COLO829 (cell line): ENCODE results near the gene AGAP1.
"Not testable (repeated sequence)": the region's sequence is repeated elsewhere in the genome, so short reads cannot be mapped to it uniquely, and the experiment has no call there.

ENCODE experiments used
- DNase-seq: peaks from one replicate; pipeline ENCODE4 v3.0.0; 2012; ENCODE audit warnings: low spot score

AGAP1 gene

GRCh38 chr2:236065314-236066160 is 571.7 kb downstream of the AGAP1 start:
- no peak for DNase-seq

GRCh38 chr2:236070236-236070635 is 576.4 kb downstream of the AGAP1 start:
- no peak for DNase-seq

DNA sequence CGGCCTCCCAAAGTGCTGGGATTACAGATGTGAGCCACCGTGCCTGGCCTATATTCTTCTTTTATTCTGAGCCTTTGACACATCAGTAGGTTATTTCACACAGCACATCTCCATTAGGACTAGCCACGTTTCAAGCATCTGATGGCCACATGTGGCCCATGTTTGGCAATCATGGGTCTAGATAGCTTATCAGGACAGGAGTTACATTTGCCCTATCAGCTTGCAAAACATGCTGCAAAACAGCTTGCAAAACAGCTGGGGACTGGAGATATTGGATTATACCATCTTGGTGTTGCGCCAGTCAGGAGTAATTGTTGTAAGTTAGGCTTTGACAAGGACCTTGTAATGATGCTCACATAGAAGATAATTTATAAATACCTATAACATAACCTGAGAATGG is 579.4 kb downstream of the AGAP1 start:
- no peak for DNase-seq

GRCh38 chr2:236073867-236074655 is 580.2 kb downstream of the AGAP1 start:
- no peak for DNase-seq

DNA sequence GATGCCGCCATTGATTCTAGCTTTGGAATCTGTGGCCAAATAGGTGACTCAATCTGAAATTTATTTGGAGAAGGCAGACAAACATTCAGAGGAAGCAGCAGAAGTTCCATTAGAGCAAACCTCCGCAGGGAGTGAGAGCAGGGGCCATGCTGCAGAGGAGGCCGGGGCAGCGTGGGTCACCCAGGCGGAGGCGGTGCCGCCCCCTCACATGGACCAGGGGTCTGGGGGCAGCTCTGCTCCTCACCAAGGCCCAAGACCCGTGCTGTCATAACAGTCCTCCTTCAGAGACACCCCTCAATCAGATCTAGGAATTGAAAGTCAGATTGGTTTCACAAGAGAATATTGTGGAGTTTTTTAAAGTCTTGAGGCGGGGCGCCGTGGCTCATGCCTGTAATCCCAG is 582.0 kb downstream of the AGAP1 start:
- no peak for DNase-seq

- DNase-seq = peak; percentile 37
These were observed 584.7 kb downstream of the AGAP1 start for GRCh38 chr2:236078297-236079255.

DNA sequence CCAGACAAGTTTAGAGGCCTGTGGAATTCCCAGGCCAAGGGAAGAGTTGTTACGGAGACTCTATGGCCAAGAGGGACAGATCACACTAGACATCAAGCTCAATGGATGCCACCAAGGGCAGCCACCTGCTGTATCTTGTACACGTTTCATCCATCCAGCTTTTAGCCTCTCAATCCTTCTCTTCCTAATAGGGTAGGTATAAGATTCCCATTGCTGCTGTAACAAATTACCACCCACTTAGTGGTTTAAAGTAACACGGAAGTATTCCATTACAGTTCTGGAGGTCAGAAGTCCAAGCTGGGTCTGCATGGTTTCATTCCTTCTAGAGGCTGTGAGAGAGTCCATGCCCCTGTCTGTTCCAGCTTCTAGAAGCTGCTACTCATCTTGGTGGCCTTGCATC is 586.6 kb downstream of the AGAP1 start:
- DNase-seq = no peak

DNA sequence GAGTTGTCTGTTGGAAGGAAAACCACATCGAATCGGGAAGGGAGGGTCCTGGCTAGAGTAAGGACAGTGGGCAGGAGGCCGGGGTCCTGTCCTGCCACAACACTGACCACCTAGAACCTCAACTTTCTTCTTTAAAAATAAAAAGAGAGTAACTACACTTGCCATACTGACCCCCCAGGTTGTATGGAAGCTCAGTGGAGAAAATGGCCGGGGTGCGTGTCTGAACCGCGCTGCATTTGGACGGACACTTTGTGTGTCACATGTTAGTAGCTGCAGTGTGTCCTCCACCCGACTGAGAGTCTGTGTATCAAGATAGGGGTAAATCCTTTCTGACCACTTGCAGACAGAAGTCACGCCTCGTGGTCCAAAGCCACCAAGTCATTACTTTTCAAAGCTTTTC is 587.3 kb downstream of the AGAP1 start:
- DNase-seq = no peak

GRCh38 chr2:236082061-236082460 is 588.2 kb downstream of the AGAP1 start:
- DNase-seq = no peak

DNA sequence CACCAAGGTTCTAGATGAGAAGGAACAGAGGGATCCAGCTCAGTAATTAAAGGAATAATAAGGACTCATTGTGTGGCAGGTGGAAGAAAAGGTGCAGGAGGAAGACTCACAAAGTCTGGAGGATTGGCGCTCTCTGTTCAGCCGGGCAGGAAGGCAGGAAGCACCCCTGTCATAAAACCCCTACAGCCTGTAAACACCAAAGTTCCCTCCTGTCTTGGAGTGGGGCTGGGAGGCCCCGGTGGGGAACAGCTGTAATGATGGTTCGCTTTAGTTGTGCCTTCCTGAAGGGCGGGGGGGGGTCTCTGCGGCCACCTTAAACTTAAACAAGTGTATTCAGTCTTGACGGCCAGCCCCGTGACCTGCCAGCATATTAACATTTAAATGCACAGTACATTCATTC is 590.1 kb downstream of the AGAP1 start:
- no peak for DNase-seq

DNA sequence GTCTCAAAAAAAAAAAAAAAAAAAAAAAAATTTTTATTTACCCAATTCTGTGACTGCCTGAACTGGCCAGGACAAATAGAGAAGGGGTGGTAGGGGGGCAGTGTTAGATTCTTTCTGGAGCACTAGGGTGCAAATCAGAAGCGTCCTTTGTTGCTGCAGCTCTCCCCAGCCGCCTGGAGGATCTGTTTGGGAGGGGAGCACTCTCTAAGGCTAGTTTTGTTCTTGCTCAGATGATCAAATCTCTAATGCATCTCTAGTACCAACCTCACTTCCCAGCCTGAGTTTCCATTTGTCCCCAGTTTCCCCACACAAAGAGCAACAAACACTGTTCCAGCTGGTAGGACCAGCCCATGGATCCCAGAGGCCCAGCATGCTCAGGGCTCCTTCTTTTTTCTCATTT is 591.4 kb downstream of the AGAP1 start:
- DNase-seq = no peak

- no peak for DNase-seq
These were observed 591.8 kb downstream of the AGAP1 start for GRCh38 chr2:236085647-236086046.

DNA sequence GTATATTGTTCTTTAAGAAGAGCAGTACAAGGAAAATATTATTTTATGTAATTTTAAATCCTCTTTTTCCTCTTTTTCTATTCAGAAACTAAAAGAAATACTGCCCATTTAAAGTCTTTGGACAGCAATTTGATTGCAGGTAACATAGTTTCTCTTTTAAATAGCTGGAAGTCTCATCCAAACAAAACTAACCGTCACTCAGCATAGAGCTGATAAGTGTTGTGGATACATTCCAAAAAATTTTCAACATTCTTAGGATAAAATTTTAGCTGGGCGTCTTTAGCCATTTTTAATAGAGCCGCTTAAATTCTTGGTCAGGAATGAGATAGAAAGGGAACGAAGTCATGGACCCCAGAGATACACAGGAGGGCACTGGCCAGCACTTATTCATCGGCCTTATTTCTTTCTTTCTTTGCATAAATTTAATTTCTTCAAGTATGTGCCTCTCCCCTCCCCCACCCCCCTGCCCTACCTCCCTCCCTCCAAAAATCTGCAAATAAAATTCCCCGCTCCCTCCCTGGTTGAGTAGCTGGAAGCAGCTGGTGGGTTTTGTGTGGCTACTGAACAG is 592.6 kb downstream of the AGAP1 start:
- DNase-seq = no peak

DNA sequence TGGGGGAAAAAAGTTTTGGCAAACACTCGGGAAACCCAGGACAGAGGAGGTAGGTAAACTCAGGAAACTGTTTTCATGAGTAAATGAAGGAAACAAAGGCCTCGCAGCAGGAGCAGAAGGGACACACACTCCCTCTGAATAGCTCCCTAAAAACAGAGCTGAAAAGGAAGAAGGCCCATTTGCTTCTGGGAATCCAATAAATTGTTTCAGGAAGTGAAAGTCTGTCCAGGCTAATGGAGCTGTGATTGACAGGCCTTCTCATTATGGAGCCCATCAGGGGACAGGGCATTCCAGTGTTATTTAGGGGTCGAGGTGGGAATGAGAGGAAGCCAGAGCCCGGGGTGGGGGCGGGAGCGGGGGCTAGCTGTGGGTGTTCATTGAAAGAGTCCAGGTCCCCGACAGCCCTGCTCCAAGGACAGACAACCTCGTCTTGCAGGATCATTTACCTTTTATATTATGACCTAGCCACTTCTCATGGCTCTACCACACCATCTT is 593.2 kb downstream of the AGAP1 start:
- DNase-seq = no peak

DNA sequence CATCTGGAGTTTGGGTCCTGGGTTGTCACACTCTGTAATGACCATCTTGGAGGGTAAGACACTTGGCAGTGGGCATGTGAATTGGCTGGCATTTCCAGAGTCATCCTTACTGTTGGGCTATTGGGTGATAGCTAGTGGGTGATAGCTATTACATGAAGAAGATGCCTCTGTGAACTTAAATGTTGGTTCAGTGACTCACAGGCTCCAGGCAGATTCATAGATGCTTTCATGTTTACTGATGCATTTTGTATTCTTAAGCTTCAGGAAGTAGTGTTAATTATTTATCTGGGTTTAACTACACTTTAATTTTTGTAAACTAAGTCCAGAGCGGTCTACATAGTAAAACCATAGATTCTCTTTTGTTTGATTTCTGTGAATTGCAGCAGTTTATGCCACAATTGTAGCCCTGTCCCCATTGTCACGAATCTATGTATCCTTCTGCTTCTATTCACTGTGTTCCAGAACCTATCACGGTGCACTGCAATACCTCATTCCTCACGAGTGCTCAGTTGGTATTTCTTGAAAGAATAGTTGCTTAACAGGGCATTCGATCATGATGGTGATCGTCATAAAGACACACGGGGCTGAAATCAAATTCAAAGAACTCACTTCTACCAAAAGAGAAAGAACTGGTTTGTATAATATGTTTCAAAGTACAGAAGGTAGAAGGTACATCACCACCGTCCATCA is 594.7 kb downstream of the AGAP1 start:
- DNase-seq = no peak

GRCh38 chr2:236089271-236090026 is 595.6 kb downstream of the AGAP1 start:
- no peak for DNase-seq

- no peak for DNase-seq
These were observed 596.2 kb downstream of the AGAP1 start for GRCh38 chr2:236090027-236090382.

- DNase-seq = not testable (repeated sequence)
These were observed 597.0 kb downstream of the AGAP1 start for GRCh38 chr2:236090826-236091225.

DNA sequence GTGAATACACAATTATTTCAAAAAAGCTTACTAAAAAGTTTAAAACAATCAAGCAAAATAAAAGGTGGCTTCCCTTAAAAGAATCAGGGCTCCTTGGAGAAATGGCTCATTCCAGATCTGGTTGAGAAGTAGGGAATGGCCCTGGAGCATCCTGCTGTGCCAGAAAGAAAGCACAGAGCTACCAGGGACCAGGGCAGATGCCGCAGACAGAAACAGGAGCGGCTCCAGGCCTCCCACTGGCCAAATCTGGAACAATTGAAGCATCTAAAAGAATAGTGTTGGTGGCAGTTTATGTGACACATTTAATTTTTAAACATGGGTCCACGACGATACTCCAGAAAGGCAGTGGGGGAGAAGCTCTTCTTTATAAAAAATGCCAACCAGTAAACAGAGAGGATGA is 598.9 kb downstream of the AGAP1 start:
- no peak for DNase-seq

GRCh38 chr2:236093134-236093533 is 599.3 kb downstream of the AGAP1 start:
- DNase-seq = no peak
